Activated B cell treated with CpG ODN at 0.5 μM for 24 hours (primary cell): ENCODE data around the gene UQCR11. TPM values are rescaled to one million over a fixed set of nuclear protein-coding genes. Genes with fewer than 3 reads are reported as not detected.

Source experiments
- ATAC-seq: fragments of 200-7000 bp; cut with Tn5 transposase; one replicate; pipeline ENCODE4 v1.10.0; 2021; ENCODE audit warnings: low read depth, mild to moderate bottlenecking, moderate library complexity
- CTCF ChIA-PET: fragments of 350-600 bp; sonication (Branson Sonifier 250); formaldehyde crosslinking; loops from one replicate; lab custom pipeline; 2021; ENCODE audit warnings: antibody characterized with exemption; lab: Charles Lee
- POLR2A ChIA-PET: fragments of 350-600 bp; sonication (Branson Sonifier 250); formaldehyde crosslinking; loops from one replicate; lab custom pipeline; 2021; ENCODE audit warnings: antibody characterized with exemption; lab: Charles Lee
- DNase-seq: peaks from one replicate; pipeline ENCODE4 v3.0.0; 2022
- H3K27ac Mint-ChIP-seq: one replicate; pipeline ENCODE4 v1.8.0; 2020; ENCODE audit warnings: mixed read lengths
- H3K27me3 Mint-ChIP-seq: one replicate; pipeline ENCODE4 v1.8.0; 2021; ENCODE audit warnings: mixed read lengths
- H3K36me3 Mint-ChIP-seq: one replicate; pipeline ENCODE4 v1.8.0; 2021; ENCODE audit warnings: low read depth, mixed read lengths
- H3K4me1 Mint-ChIP-seq: one replicate; pipeline ENCODE4 v1.8.0; 2021; ENCODE audit warnings: mixed read lengths
- H3K4me3 Mint-ChIP-seq: one replicate; pipeline ENCODE4 v1.8.0; 2020; ENCODE audit warnings: mild to moderate bottlenecking, mixed read lengths
- H3K9me3 Mint-ChIP-seq: one replicate; pipeline ENCODE4 v1.8.0; 2020; ENCODE audit warnings: mixed read lengths
- CTCF ChIP-seq: fragments of 200-600 bp; IDR thresholded peaks from one replicate; pipeline ENCODE4 v1.8.0; 2022; ENCODE audit warnings: antibody characterized with exemption, mild to moderate bottlenecking
- intact Hi-C: fragments of 100-400 bp; cut with micrococcal nuclease; formaldehyde crosslinking; loops from one replicate; pipeline ENCODE4 v1.15.1; 2024
- total RNA-seq: library from RNA; stranded (reverse); gene quantifications from 2 replicates; pipeline ENCODE4 v1.2.3, GENCODE V29; 2022

The UQCR11 gene
- total RNA-seq, 1 donor from 2014 or later: 117 TPM

- Mint-ChIP-seq H3K27ac (peak overlapping the region; percentile 46), H3K9me3 (no peaks in the 10 kb centered on the region), H3K36me3 (no peaks in the 10 kb centered on the region), H3K4me1 (peaks cover 5% of the 10 kb centered on the region), H3K27me3 (no peaks in the 10 kb centered on the region), H3K4me3 (no peak overlapping the region)
- no peak for DNase-seq
- ATAC-seq: no peak
- intact Hi-C loops: no loop called here
- ChIA-PET CTCF (no interaction called here), POLR2A (interaction anchor here (0.6 to 1.6 kb wide), 2 partner anchors 23 to 91 kb away, joined by 4 to 8 read pairs; no protein-coding TSS in a partner anchor)
- TF ChIP-seq CTCF: peak; percentile 22
These were observed 35.3 kb downstream of the UQCR11 start for GRCh38 chr19:1569997-1570396.

GRCh38 chr19:1568320-1569019 is 36.8 kb downstream of the UQCR11 start, which contains the start of gene MEX3D:
Gene MEX3D (minus strand): TSS chr19:1568325. CDS start chr19:1568058, 267 bp downstream.
- ATAC-seq: peak; percentile 93
- no peaks in the 10 kb centered on the region for H3K27me3 Mint-ChIP-seq
- H3K4me3 Mint-ChIP-seq: peak within 1 kb of the TSS; percentile 57
- no peak within 1 kb of the TSS for H3K27ac Mint-ChIP-seq
- ChIA-PET CTCF (no interaction called here), POLR2A (interaction anchor here (0.9 to 1.6 kb wide), 2 partner anchors 25 to 38 kb away, joined by 3 to 8 read pairs; no protein-coding TSS in a partner anchor)
- no peaks in the 10 kb centered on the region for H3K9me3 Mint-ChIP-seq
- TF ChIP-seq CTCF: no peak
- no peaks in the 10 kb centered on the region for H3K36me3 Mint-ChIP-seq
- peak; percentile 77 for DNase-seq
- peaks cover 5% of the 10 kb centered on the region for H3K4me1 Mint-ChIP-seq
- intact Hi-C loops: loop anchor here (1.0 kb wide), 1 partner anchor 23 kb away; no protein-coding TSS in a partner anchor

- no peaks in the 10 kb centered on the region for H3K36me3 Mint-ChIP-seq
- H3K27me3 Mint-ChIP-seq: no peaks in the 10 kb centered on the region
- intact Hi-C loops: loop anchor here (1.0 kb wide), 1 partner anchor 23 kb away; no protein-coding TSS in a partner anchor
- H3K27ac Mint-ChIP-seq: no peak overlapping the region
- peaks cover 5% of the 10 kb centered on the region for H3K4me1 Mint-ChIP-seq
- no peaks in the 10 kb centered on the region for H3K9me3 Mint-ChIP-seq
- no peak for TF ChIP-seq CTCF
- POLR2A ChIA-PET: interaction anchor here (0.9 kb wide), 1 partner anchor 39 kb away, joined by 3 read pairs; no protein-coding TSS in a partner anchor
- CTCF ChIA-PET: no interaction called here
- H3K4me3 Mint-ChIP-seq: no peak overlapping the region
- no peak for DNase-seq
- peak; percentile 43 for ATAC-seq
These were observed 37.4 kb downstream of the UQCR11 start for GRCh38 chr19:1567848-1568227.

GRCh38 chr19:1567116-1567847 is 38.0 kb downstream of the UQCR11 start:
- POLR2A ChIA-PET: no interaction called here
- no peaks in the 10 kb centered on the region for H3K27me3 Mint-ChIP-seq
- peak overlapping the region; percentile 57 for H3K4me3 Mint-ChIP-seq
- no peak for ATAC-seq
- no peaks in the 10 kb centered on the region for H3K9me3 Mint-ChIP-seq
- no peaks in the 10 kb centered on the region for H3K36me3 Mint-ChIP-seq
- peaks cover 5% of the 10 kb centered on the region for H3K4me1 Mint-ChIP-seq
- peak; percentile 27 for DNase-seq
- no peak overlapping the region for H3K27ac Mint-ChIP-seq
- TF ChIP-seq CTCF: no peak
- CTCF ChIA-PET: no interaction called here
- intact Hi-C loops: no loop called here
